WTC11 (cell line): ENCODE results near the gene OSTN. TPM values are rescaled to one million over a fixed set of nuclear protein-coding genes. Genes with fewer than 3 reads are reported as not detected.

Experiments used
- ATAC-seq: fragments of 200-7000 bp; cut with Tn5 transposase; 2 replicates; pipeline ENCODE4 v1.10.0; 2021; ENCODE audit warnings: mild to moderate bottlenecking, moderate library complexity
- CTCF ChIA-PET: fragments of 300-600 bp; sonication (Branson Sonifier 250); formaldehyde crosslinking; loops from one replicate; lab custom pipeline; 2021; ENCODE audit warnings: antibody characterized with exemption; lab: Charles Lee
- POLR2A ChIA-PET: fragments of 350-600 bp; sonication (Branson Sonifier 250); formaldehyde crosslinking; loops from one replicate; lab custom pipeline; 2021; ENCODE audit warnings: antibody characterized with exemption; lab: Charles Lee
- DNase-seq: peaks from one replicate; pipeline ENCODE4 v3.0.0; 2021; ENCODE audit warnings: low spot score
- H3K27ac Mint-ChIP-seq: 2 replicates; pipeline ENCODE4 v1.8.0; 2021; ENCODE audit warnings: mixed read lengths
- H3K27me3 Mint-ChIP-seq: 2 replicates; pipeline ENCODE4 v1.8.0; 2021; ENCODE audit warnings: low read depth, mild to moderate bottlenecking, moderate library complexity, mixed read lengths
- H3K36me3 Mint-ChIP-seq: 2 replicates; pipeline ENCODE4 v1.8.0; 2021; ENCODE audit warnings: mixed read lengths
- H3K4me1 Mint-ChIP-seq: 2 replicates; pipeline ENCODE4 v1.8.0; 2022; ENCODE audit warnings: mixed read lengths
- H3K4me3 Mint-ChIP-seq: 2 replicates; pipeline ENCODE4 v1.8.0; 2021; ENCODE audit warnings: mild to moderate bottlenecking, moderate library complexity, mixed read lengths
- H3K9me3 Mint-ChIP-seq: 2 replicates; pipeline ENCODE4 v1.8.0; 2021; ENCODE audit warnings: mixed read lengths
- ELF4 ChIP-seq: sonication (generic); formaldehyde crosslinking; IDR thresholded peaks from 2 replicates; pipeline ENCODE4 v1.8.1; 2022; ENCODE audit warnings: low read depth, mild to moderate bottlenecking, moderate library complexity, missing genetic modification reagents
- FOXP1 ChIP-seq: sonication (generic); formaldehyde crosslinking; IDR thresholded peaks from 2 replicates; pipeline ENCODE4 v1.8.0; 2022; ENCODE audit warnings: missing genetic modification reagents, mild to moderate bottlenecking, moderate library complexity, borderline replicate concordance
- MXD4 ChIP-seq: fragments of 250-450 bp; sonication (Bioruptor Pico); IDR thresholded peaks from 2 replicates; pipeline ENCODE4 v1.8.0; 2021; ENCODE audit warnings: mild to moderate bottlenecking, moderate library complexity, borderline replicate concordance
- RELA ChIP-seq: sonication (generic); formaldehyde crosslinking; IDR thresholded peaks from 2 replicates; pipeline ENCODE4 v1.8.1; 2022; ENCODE audit warnings: missing genetic modification reagents, mild to moderate bottlenecking, borderline replicate concordance
- TEAD1 ChIP-seq: sonication (generic); formaldehyde crosslinking; IDR thresholded peaks from 2 replicates; pipeline ENCODE4 v1.8.0; 2022; ENCODE audit warnings: mild to moderate bottlenecking, missing genetic modification reagents
- TEAD4 ChIP-seq: sonication (generic); formaldehyde crosslinking; IDR thresholded peaks from 2 replicates; pipeline ENCODE4 v1.8.0; 2022; ENCODE audit warnings: mild to moderate bottlenecking, missing genetic modification reagents
- ZNF138 ChIP-seq: sonication (generic); formaldehyde crosslinking; conservative IDR thresholded peaks from 2 replicates; pipeline ENCODE4 v1.8.1; 2022; ENCODE audit warnings: mild to moderate bottlenecking, moderate library complexity, missing genetic modification reagents
- ZNF232 ChIP-seq: sonication (generic); formaldehyde crosslinking; IDR thresholded peaks from 2 replicates; pipeline ENCODE4 v1.8.0; 2022; ENCODE audit warnings: mild to moderate bottlenecking, missing genetic modification reagents
- total RNA-seq: library from RNA; stranded (reverse); gene quantifications from 3 replicates; pipeline ENCODE4 v1.2.3, GENCODE V29; 2021
- TF ChIP-seq, protein P1 (sequence below): sonication (generic); formaldehyde crosslinking; IDR thresholded peaks from 2 replicates; pipeline ENCODE4 v1.8.0; 2022; ENCODE audit warnings: mild to moderate bottlenecking, missing genetic modification reagents
- TF ChIP-seq, protein P2 (sequence below): fragments of 250-450 bp; sonication (Bioruptor Pico); IDR thresholded peaks from 2 replicates; pipeline ENCODE4 v1.9.0; 2021; ENCODE audit warnings: mild to moderate bottlenecking
- TF ChIP-seq, protein P3 (sequence below): sonication (generic); formaldehyde crosslinking; IDR thresholded peaks from 2 replicates; pipeline ENCODE4 v1.8.1; 2022; ENCODE audit warnings: low read depth, mild to moderate bottlenecking, moderate library complexity, missing genetic modification reagents, borderline replicate concordance
- TF ChIP-seq, protein P4 (sequence below): sonication (generic); formaldehyde crosslinking; IDR thresholded peaks from 2 replicates; pipeline ENCODE4 v1.8.1; 2023; ENCODE audit warnings: mild to moderate bottlenecking, missing genetic modification reagents, moderate library complexity
- TF ChIP-seq, protein P5 (sequence below): sonication (generic); formaldehyde crosslinking; IDR thresholded peaks from 2 replicates; pipeline ENCODE4 v1.8.1; 2023; ENCODE audit warnings: mild to moderate bottlenecking, missing genetic modification reagents
- TF ChIP-seq, protein P6 (sequence below): fragments of 250-450 bp; sonication (Bioruptor Pico); conservative IDR thresholded peaks from 2 replicates; pipeline ENCODE4 v1.9.0; 2021; ENCODE audit warnings: mild to moderate bottlenecking

The OSTN gene
- total RNA-seq, 1 experiment from 2014 or later: not detected

DNA sequence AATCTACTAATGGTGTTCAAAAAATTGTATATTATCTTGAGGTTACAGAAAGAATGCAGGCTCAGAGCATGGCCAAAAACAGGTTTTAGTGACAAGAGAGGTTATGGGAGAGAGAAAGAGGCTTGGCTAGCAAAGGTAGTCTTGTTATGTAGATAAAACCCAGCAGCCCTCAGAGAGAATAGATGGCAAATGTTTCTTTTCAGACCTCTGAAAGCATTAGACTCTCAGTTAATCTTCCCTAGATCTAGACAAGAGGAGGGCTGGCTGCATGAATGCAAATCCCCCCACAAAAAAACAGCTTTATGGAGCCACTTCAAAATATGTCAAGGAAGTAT, 62.2 kb downstream of the OSTN start (continued):
- no peak for TF ChIP-seq MXD4 (CRISPR knock-in tag)
- TF ChIP-seq, protein P1, sequence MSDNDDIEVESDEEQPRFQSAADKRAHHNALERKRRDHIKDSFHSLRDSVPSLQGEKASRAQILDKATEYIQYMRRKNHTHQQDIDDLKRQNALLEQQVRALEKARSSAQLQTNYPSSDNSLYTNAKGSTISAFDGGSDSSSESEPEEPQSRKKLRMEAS (CRISPR knock-in tag): no peak
- TF ChIP-seq, protein P2, sequence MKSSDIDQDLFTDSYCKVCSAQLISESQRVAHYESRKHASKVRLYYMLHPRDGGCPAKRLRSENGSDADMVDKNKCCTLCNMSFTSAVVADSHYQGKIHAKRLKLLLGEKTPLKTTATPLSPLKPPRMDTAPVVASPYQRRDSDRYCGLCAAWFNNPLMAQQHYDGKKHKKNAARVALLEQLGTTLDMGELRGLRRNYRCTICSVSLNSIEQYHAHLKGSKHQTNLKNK (CRISPR knock-in tag): no peak
- TF ChIP-seq ZNF138: no peak
- TF ChIP-seq ELF4 (CRISPR knock-in tag): no peak

DNA sequence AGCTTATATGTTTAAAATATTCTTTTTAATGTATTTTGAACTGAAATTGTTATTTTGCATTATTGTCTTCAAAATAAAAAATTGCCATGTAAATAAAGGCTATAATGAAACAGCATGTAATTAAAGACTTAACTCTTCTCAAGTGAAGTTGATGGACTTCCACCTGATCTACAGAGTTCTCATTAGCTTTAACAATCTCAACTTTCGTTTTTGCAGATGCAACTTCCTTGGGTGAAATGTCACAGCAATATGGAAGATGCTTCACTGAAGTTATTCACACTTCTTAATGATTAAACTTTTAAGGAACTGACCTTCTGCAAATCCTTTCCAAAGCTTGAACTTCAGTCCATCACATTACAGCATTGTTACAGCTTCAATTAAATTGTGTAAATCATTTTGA, 63.6 kb downstream of the OSTN start:
- ChIA-PET CTCF (no interaction called here), POLR2A (no interaction called here)
- Mint-ChIP-seq H3K27ac (no peak overlapping the region), H3K27me3 (no peaks in the 10 kb centered on the region), H3K36me3 (peaks cover 12% of the 10 kb centered on the region), H3K4me3 (no peak overlapping the region), H3K4me1 (peaks cover 36% of the 10 kb centered on the region)
- ATAC-seq (no peak), DNase-seq (no peak)
- TF ChIP-seq, protein P3, sequence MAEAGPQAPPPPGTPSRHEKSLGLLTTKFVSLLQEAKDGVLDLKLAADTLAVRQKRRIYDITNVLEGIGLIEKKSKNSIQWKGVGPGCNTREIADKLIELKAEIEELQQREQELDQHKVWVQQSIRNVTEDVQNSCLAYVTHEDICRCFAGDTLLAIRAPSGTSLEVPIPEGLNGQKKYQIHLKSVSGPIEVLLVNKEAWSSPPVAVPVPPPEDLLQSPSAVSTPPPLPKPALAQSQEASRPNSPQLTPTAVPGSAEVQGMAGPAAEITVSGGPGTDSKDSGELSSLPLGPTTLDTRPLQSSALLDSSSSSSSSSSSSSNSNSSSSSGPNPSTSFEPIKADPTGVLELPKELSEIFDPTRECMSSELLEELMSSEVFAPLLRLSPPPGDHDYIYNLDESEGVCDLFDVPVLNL (CRISPR knock-in tag): no peak
- TF ChIP-seq, protein P4, sequence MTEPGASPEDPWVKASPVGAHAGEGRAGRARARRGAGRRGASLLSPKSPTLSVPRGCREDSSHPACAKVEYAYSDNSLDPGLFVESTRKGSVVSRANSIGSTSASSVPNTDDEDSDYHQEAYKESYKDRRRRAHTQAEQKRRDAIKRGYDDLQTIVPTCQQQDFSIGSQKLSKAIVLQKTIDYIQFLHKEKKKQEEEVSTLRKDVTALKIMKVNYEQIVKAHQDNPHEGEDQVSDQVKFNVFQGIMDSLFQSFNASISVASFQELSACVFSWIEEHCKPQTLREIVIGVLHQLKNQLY: no peak
- TF ChIP-seq, protein P5, sequence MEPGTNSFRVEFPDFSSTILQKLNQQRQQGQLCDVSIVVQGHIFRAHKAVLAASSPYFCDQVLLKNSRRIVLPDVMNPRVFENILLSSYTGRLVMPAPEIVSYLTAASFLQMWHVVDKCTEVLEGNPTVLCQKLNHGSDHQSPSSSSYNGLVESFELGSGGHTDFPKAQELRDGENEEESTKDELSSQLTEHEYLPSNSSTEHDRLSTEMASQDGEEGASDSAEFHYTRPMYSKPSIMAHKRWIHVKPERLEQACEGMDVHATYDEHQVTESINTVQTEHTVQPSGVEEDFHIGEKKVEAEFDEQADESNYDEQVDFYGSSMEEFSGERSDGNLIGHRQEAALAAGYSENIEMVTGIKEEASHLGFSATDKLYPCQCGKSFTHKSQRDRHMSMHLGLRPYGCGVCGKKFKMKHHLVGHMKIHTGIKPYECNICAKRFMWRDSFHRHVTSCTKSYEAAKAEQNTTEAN (CRISPR knock-in tag): no peak
- TF ChIP-seq, all 79 proteins: peak for 0
- peaks cover 12% of the 10 kb centered on the region for H3K9me3 Mint-ChIP-seq

DNA sequence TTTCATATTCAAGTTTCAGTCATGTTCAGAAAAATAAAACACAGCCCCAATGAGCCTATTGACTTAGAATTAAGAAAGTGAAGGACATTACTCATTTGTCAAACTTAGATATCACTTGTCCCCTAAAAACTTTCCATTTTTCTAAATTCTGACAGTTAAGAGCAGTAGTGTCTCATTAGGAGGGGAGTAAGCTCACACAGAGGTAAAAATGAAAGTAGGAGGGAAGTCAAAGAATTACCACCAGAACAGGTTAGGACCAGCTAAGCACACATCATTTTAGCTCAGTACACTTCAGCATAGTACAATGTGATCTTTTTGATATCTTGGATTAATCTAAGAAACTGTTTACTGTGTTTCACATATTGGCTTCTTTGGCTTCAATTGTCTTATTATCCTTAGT, 64.3 kb downstream of the OSTN start:
- CTCF ChIA-PET: no interaction called here
- peaks cover 30% of the 10 kb centered on the region for H3K4me1 Mint-ChIP-seq
- no peak overlapping the region for H3K27ac Mint-ChIP-seq

DNA sequence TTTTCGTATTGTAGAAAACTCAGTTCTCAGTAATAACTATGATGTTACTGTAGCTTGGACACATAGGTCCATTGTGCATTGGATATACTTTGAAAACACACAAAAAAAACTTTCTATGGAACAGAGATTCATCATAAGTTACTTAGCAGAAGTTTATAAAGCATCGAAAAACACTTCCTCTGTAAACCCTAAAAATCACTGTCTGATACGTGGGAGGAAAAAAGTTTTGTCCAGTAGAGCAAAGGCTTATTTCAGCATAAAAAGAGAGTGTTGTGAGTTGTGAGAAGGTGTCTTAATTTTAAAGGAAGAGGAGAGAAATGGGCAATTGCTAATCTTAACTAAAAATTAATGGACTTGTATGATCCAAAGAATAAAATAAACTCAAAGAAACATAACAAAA, 64.8 kb downstream of the OSTN start:
- ChIA-PET POLR2A (no interaction called here), CTCF (no interaction called here)
- peaks cover 17% of the 10 kb centered on the region for H3K36me3 Mint-ChIP-seq
- no peaks in the 10 kb centered on the region for H3K27me3 Mint-ChIP-seq
- H3K27ac Mint-ChIP-seq: no peak overlapping the region
- peaks cover 26% of the 10 kb centered on the region for H3K4me1 Mint-ChIP-seq
- no peak for ATAC-seq
- DNase-seq: no peak
- H3K4me3 Mint-ChIP-seq: no peak overlapping the region
- H3K9me3 Mint-ChIP-seq: peaks cover 18% of the 10 kb centered on the region
- TF ChIP-seq FOXP1 (CRISPR knock-in tag): no peak
- TF ChIP-seq, protein P2 (CRISPR knock-in tag): no peak
- TF ChIP-seq RELA: no peak
- TF ChIP-seq TEAD1 (CRISPR knock-in tag): no peak
- TF ChIP-seq ZNF232 (CRISPR knock-in tag): no peak
- TF ChIP-seq, all 79 proteins: peak for 0

More for the DNA sequence above, 64.3 kb downstream of the OSTN start:
- Mint-ChIP-seq H3K9me3 (peaks cover 18% of the 10 kb centered on the region), H3K27me3 (no peaks in the 10 kb centered on the region), H3K4me3 (no peak overlapping the region), H3K36me3 (peaks cover 17% of the 10 kb centered on the region)
- POLR2A ChIA-PET: no interaction called here
- no peak for DNase-seq
- TF ChIP-seq ELF4 (CRISPR knock-in tag) (no peak), TEAD4 (no peak)
- TF ChIP-seq, protein P6, sequence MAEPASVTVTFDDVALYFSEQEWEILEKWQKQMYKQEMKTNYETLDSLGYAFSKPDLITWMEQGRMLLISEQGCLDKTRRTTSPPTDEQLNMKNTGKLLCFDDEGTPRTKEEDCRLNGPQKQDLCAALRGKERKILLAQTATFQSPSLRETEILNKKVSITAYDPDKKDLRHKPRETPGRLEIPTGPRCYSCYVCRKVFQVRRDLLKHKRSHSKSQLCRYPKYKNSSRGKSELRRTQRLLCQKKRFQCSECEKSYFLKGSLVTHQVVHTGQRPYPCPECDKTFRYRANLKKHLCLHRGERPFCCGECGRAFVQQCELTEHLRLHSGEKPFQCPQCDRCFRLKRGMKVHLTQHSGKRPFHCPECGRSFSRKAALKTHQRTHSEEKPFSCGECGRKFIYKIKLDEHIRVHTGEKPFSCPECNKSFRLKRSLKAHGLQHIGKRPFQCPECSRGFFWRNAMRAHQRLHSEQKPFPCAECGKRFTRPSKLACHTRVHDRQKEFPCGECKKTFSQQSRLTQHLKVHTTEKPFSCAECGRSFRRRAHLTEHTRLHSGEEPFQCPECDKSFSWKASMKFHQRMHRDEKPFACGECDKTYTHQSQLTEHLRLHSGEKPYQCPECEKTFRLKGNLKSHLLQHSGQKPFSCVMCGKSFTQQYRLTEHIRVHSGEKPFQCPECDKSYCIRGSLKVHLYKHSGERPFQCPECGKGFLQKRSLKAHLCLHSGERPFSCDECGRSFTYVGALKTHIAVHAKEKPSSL (CRISPR knock-in tag): no peak
- TF ChIP-seq, protein P4: no peak
- ATAC-seq: no peak
